Keratinocyte (primary cell): ENCODE measurements around the gene DCST1.

ENCODE experiments used
- CTCF ChIP-seq, 3 experiments: IDR thresholded peaks in 1 of 3; conservative IDR thresholded peaks in 1 of 3; optimal IDR thresholded peaks in 1 of 3; 2 replicates in 2 of 3; 3 replicates in 1 of 3; pipeline versions ENCODE3 to v1.5.1; 2011; ENCODE audit warnings: low read length in 3 of 3, mild to moderate bottlenecking in 3 of 3, moderate library complexity in 2 of 3, control low read depth in 1 of 3, inconsistent platforms in 1 of 3; ENCODE audit not compliant: insufficient read depth in 2 of 3; ENCODE audit errors: extremely low read depth in 1 of 3
- EZH2 ChIP-seq: IDR thresholded peaks from one replicate; pipeline ENCODE4 v1.6.1; 2012; ENCODE audit warnings: inconsistent platforms, mild to moderate bottlenecking, low read length, moderate library complexity

GRCh38 chr1:155038602-155039307 is 5.1 kb downstream of the DCST1 start:
- TF ChIP-seq CTCF (optimal IDR thresholded peaks at IDR 0.05 in 1 of 3, IDR thresholded peaks at IDR 0.05 in 1 of 3, conservative IDR thresholded peaks at IDR 0.05 in 1 of 3; ENCODE audit: extremely low read depth in 1 of 3, insufficient read depth in 2 of 3, low read length in 3 of 3) (no peak), EZH2 (no peak)
